GM23248 (cell line): ENCODE results near the gene GDPD5. TPM values are rescaled to one million over a fixed set of nuclear protein-coding genes. Genes with fewer than 3 reads are reported as not detected.

Source experiments
- DNase-seq: peaks from one replicate; pipeline ENCODE4 v3.0.0-alpha.2; 2015
- H2AFZ ChIP-seq: fragments of 200-600 bp; sonication (generic); 2 replicates; pipeline ENCODE4 v1.6.1; 2016; ENCODE audit warnings: antibody characterized with exemption
- H3F3A ChIP-seq: fragments of 200-600 bp; sonication (generic); 2 replicates; pipeline ENCODE4 v1.6.1; 2016; ENCODE audit warnings: mild to moderate bottlenecking, antibody characterized with exemption, mixed run types; ENCODE audit not compliant: insufficient read depth
- H3K27ac ChIP-seq: fragments of 200-600 bp; sonication (generic); 2 replicates; pipeline ENCODE4 v1.5.1; 2016; ENCODE audit warnings: mild to moderate bottlenecking
- H3K27me3 ChIP-seq: fragments of 200-600 bp; sonication (generic); replicated peaks from 2 replicates; pipeline ENCODE4 v1.6.1; 2016; ENCODE audit warnings: mild to moderate bottlenecking; ENCODE audit not compliant: insufficient read depth
- H3K36me3 ChIP-seq: fragments of 200-600 bp; sonication (generic); 2 replicates; pipeline ENCODE4 v1.6.1; 2016; ENCODE audit warnings: low read depth, mild to moderate bottlenecking
- H3K4me1 ChIP-seq: fragments of 200-600 bp; sonication (generic); 2 replicates; pipeline ENCODE4 v1.6.1; 2016; ENCODE audit warnings: mild to moderate bottlenecking; ENCODE audit not compliant: insufficient read depth
- H3K4me2 ChIP-seq: fragments of 200-600 bp; sonication (generic); one replicate; pipeline ENCODE4 v1.6.1; 2016; ENCODE audit warnings: mild to moderate bottlenecking; ENCODE audit not compliant: unreplicated experiment
- H3K4me3 ChIP-seq: fragments of 200-600 bp; sonication (generic); 2 replicates; pipeline ENCODE4 v1.5.1; 2016; ENCODE audit warnings: mild to moderate bottlenecking
- H3K79me2 ChIP-seq: fragments of 200-600 bp; sonication (generic); 2 replicates; pipeline ENCODE4 v1.6.1; 2016; ENCODE audit warnings: mild to moderate bottlenecking; ENCODE audit not compliant: insufficient read depth
- H3K9ac ChIP-seq: fragments of 200-600 bp; sonication (generic); 2 replicates; pipeline ENCODE4 v1.6.1; 2016; ENCODE audit warnings: mild to moderate bottlenecking
- H3K9me2 ChIP-seq: fragments of 200-600 bp; sonication (generic); 2 replicates; pipeline ENCODE4 v1.6.1; 2016; ENCODE audit warnings: mixed run types, mild to moderate bottlenecking, moderate library complexity; ENCODE audit not compliant: insufficient read depth
- H3K9me3 ChIP-seq: fragments of 200-600 bp; sonication (generic); one replicate; pipeline ENCODE4 v1.6.1; 2017; ENCODE audit warnings: low read depth
- H4K20me1 ChIP-seq: fragments of 200-600 bp; sonication (generic); 2 replicates; pipeline ENCODE4 v1.6.0; 2016; ENCODE audit not compliant: insufficient read depth
- EZH2 ChIP-seq: fragments of 200-600 bp; sonication (generic); IDR thresholded peaks from 2 replicates; pipeline ENCODE4 v1.6.1; 2018; ENCODE audit warnings: antibody characterized with exemption, mild to moderate bottlenecking; ENCODE audit not compliant: insufficient read depth, poor library complexity, severe bottlenecking
- EZH2phosphoT487 ChIP-seq: fragments of 200-600 bp; sonication (generic); IDR thresholded peaks from 2 replicates; pipeline ENCODE4 v1.6.1; 2018; ENCODE audit warnings: antibody characterized with exemption, moderate library complexity, mild to moderate bottlenecking, low read depth; ENCODE audit not compliant: insufficient read depth
- whole genome bisulfite sequencing, 2 experiments: methylation state at CpG; one replicate each; pipeline ENCODE4 v1.1.6; 2015 to 2017; ENCODE audit warnings: low lambda C conversion rate in 2 of 2, low coverage in 1 of 2; ENCODE audit errors: missing lambda C conversion rate in 2 of 2; 5-methylcytosine and 5-hydroxymethylcytosine counted together
- in situ Hi-C: fragments of 300-500 bp; cut with MboI; formaldehyde crosslinking; loops from 2 replicates; pipeline ENCODE4 v1.15.0; 2020
- polyA plus RNA-seq: library from polyadenylated mRNA; unstranded; fragments of >200 nt; fragmentation: Nextera tagmentation; extraction: Ambion mirVana; gene quantifications from 2 replicates; pipeline ENCODE4 v1.2.1, GENCODE V29; 2016
- total RNA-seq: library from RNA; depleted of rRNA; stranded (reverse); fragments of >200 nt; shearing (Covaris generic); gene quantifications from 2 replicates; pipeline ENCODE4 v1.2.3, GENCODE V29; 2014

Gene GDPD5
- total and polyA plus RNA-seq, 2 experiments from 2014 or later, result 3.4 to 10.7 TPM

- Histone ChIP-seq H3K4me1 (peaks cover 23% of the 10 kb centered on the region), H2AFZ (no peak overlapping the region), H3K9me2 (no peaks in the 10 kb centered on the region), H3K4me2 (no peak overlapping the region), H3K27me3 (no peaks in the 10 kb centered on the region), H3K27ac (no peak overlapping the region), H3K4me3 (no peak overlapping the region), H3K36me3 (no peaks in the 10 kb centered on the region), H3F3A (peaks cover 16% of the 10 kb centered on the region; the same call in 1 of the 2 replicates), H4K20me1 (no peaks in the 10 kb centered on the region), H3K9ac (no peak overlapping the region), H3K9me3 (no peaks in the 10 kb centered on the region), H3K79me2 (no peaks in the 10 kb centered on the region)
- TF ChIP-seq EZH2, result no peak
- no peak for TF ChIP-seq EZH2phosphoT487
- DNase-seq, result no peak
- in situ Hi-C loops, result no loop called here
- 98 to 100% methylated on average over 4 of the region's 4 CpGs for WGBS, 2 experiments
Measured at GRCh38 chr11:75500742-75501141, 25.0 kb downstream of the GDPD5 start.

GRCh38 chr11:75499423-75500190, 26.1 kb downstream of the GDPD5 start:
- peak overlapping the region; percentile 64 for H3K4me2 ChIP-seq
- H4K20me1 ChIP-seq, result no peaks in the 10 kb centered on the region
- DNase-seq, result peak; percentile 97
- no peaks in the 10 kb centered on the region for H3K9me2 ChIP-seq
- no peaks in the 10 kb centered on the region for H3K27me3 ChIP-seq
- no peaks in the 10 kb centered on the region for H3K9me3 ChIP-seq
- H3F3A ChIP-seq, result peaks cover 16% of the 10 kb centered on the region; the same call in 1 of the 2 replicates
- no peaks in the 10 kb centered on the region for H3K79me2 ChIP-seq
- peaks cover 23% of the 10 kb centered on the region for H3K4me1 ChIP-seq
- peak overlapping the region; percentile 75 for H2AFZ ChIP-seq
- H3K9ac ChIP-seq, result peak overlapping the region; percentile 57
- in situ Hi-C loops, result no loop called here
- peak overlapping the region; percentile 90 for H3K27ac ChIP-seq
- no peaks in the 10 kb centered on the region for H3K36me3 ChIP-seq
- WGBS, 2 experiments, result 2 to 12% methylated on average over 7 to 8 of the region's 8 CpGs
- peak overlapping the region; percentile 44 for H3K4me3 ChIP-seq
- TF ChIP-seq EZH2 (no peak), EZH2phosphoT487 (no peak)

GRCh38 chr11:75498556-75499255, 27.0 kb downstream of the GDPD5 start:
- no peaks in the 10 kb centered on the region for H3K36me3 ChIP-seq
- TF ChIP-seq EZH2phosphoT487, result no peak
- TF ChIP-seq EZH2, result no peak
- no peaks in the 10 kb centered on the region for H4K20me1 ChIP-seq
- H3K9me3 ChIP-seq, result no peaks in the 10 kb centered on the region
- WGBS, 2 experiments, result 11 to 12% methylated on average over 4 of the region's 4 CpGs
- 0 out of 2 replicates have a peak overlapping the region, but pooled peaks have one; percentile 2 for H3K9ac ChIP-seq
- H2AFZ ChIP-seq, result no peak overlapping the region
- H3K27ac ChIP-seq, result peak overlapping the region; percentile 90
- no peaks in the 10 kb centered on the region for H3K27me3 ChIP-seq
- DNase-seq, result peak; percentile 74
- peaks cover 16% of the 10 kb centered on the region; the same call in 1 of the 2 replicates for H3F3A ChIP-seq
- H3K4me2 ChIP-seq, result peak overlapping the region; percentile 64
- H3K4me1 ChIP-seq, result peaks cover 23% of the 10 kb centered on the region
- no peaks in the 10 kb centered on the region for H3K79me2 ChIP-seq
- H3K9me2 ChIP-seq, result no peaks in the 10 kb centered on the region
- H3K4me3 ChIP-seq, result peak overlapping the region; percentile 44
- in situ Hi-C loops, result no loop called here

GRCh38 chr11:75497788-75498409, 27.8 kb downstream of the GDPD5 start:
- no peaks in the 10 kb centered on the region for H3K9me3 ChIP-seq
- peak; percentile 20 for DNase-seq
- no peak overlapping the region for H2AFZ ChIP-seq
- H3K27me3 ChIP-seq, result no peaks in the 10 kb centered on the region
- no peaks in the 10 kb centered on the region for H4K20me1 ChIP-seq
- no peaks in the 10 kb centered on the region for H3K36me3 ChIP-seq
- in situ Hi-C loops, result no loop called here
- H3K4me1 ChIP-seq, result peaks cover 23% of the 10 kb centered on the region
- H3F3A ChIP-seq, result peaks cover 16% of the 10 kb centered on the region; the same call in 1 of the 2 replicates
- H3K27ac ChIP-seq, result no peak overlapping the region
- H3K9ac ChIP-seq, result no peak overlapping the region
- WGBS, 2 experiments, result 71 to 75% methylated on average over 5 of the region's 5 CpGs
- H3K79me2 ChIP-seq, result no peaks in the 10 kb centered on the region
- no peak for TF ChIP-seq EZH2
- TF ChIP-seq EZH2phosphoT487, result no peak
- no peak overlapping the region for H3K4me2 ChIP-seq
- H3K9me2 ChIP-seq, result no peaks in the 10 kb centered on the region
- H3K4me3 ChIP-seq, result no peak overlapping the region
